Astrocyte (in vitro differentiated cells and primary cell): Measurements from ENCODE around the gene PRM3. TPM values are rescaled to one million over a fixed set of nuclear protein-coding genes. Genes with fewer than 3 reads are reported as not detected.
"Not testable (repeated sequence)": the region's sequence is repeated elsewhere in the genome, so short reads cannot be mapped to it uniquely, and the experiment has no call there.

Experiments
- DNase-seq: peaks from one replicate; pipeline ENCODE4 v3.0.0-alpha.2; 2010; ENCODE audit warnings: low read depth
- FAIRE-seq: peaks from 2 replicates; lab custom pipeline; 2011; peaks lifted over from hg19 to GRCh38; lab: Jason Lieb, UNC
- H2AFZ ChIP-seq: 2 replicates; pipeline ENCODE4 v1.6.0; 2012; ENCODE audit warnings: low read depth, low read length, inconsistent platforms
- H3K27ac ChIP-seq: 2 replicates; pipeline ENCODE4 v1.5.1; 2011; ENCODE audit warnings: low read depth, low read length, inconsistent platforms
- H3K27me3 ChIP-seq: 2 replicates; pipeline ENCODE4 v1.6.0; 2011; ENCODE audit warnings: low read length, inconsistent platforms; ENCODE audit not compliant: insufficient read depth
- H3K36me3 ChIP-seq: 2 replicates; pipeline ENCODE4 v1.5.1; 2011; ENCODE audit warnings: low read length, inconsistent platforms; ENCODE audit not compliant: insufficient read depth
- H3K4me1 ChIP-seq: 2 replicates; pipeline ENCODE4 v1.5.1; 2011; ENCODE audit warnings: low read length, inconsistent platforms; ENCODE audit not compliant: insufficient read depth
- H3K4me2 ChIP-seq: 2 replicates; pipeline ENCODE4 v1.6.0; 2012; ENCODE audit warnings: low read length, inconsistent platforms
- H3K4me3 ChIP-seq: 2 replicates; pipeline ENCODE4 v1.5.1; 2011; ENCODE audit warnings: low read depth, mild to moderate bottlenecking, low read length, inconsistent platforms; ENCODE audit not compliant: insufficient read depth
- H3K79me2 ChIP-seq: 2 replicates; pipeline ENCODE4 v1.6.0; 2012; ENCODE audit warnings: mild to moderate bottlenecking, low read length, inconsistent platforms; ENCODE audit not compliant: insufficient read depth
- H3K9ac ChIP-seq: 2 replicates; pipeline ENCODE4 v1.6.0; 2012; ENCODE audit warnings: mild to moderate bottlenecking, low read length, inconsistent platforms
- H3K9me3 ChIP-seq: 2 replicates; pipeline ENCODE4 v1.5.1; 2012; ENCODE audit warnings: low read depth, mild to moderate bottlenecking, low read length, inconsistent platforms; ENCODE audit not compliant: insufficient read depth
- H4K20me1 ChIP-seq: 2 replicates; pipeline ENCODE4 v1.6.0; 2012; ENCODE audit warnings: low read length, inconsistent platforms; ENCODE audit not compliant: insufficient read depth
- H3K27ac Mint-ChIP-seq: one replicate; pipeline ENCODE4 v1.8.0; 2021; ENCODE audit warnings: mild to moderate bottlenecking, mixed read lengths; ENCODE audit not compliant: unreplicated experiment
- H3K27me3 Mint-ChIP-seq: one replicate; pipeline ENCODE4 v1.8.0; 2021; ENCODE audit warnings: low read depth, mixed read lengths; ENCODE audit not compliant: unreplicated experiment
- H3K36me3 Mint-ChIP-seq: one replicate; pipeline ENCODE4 v1.8.0; 2021; ENCODE audit warnings: low read depth, mixed read lengths; ENCODE audit not compliant: unreplicated experiment
- H3K4me1 Mint-ChIP-seq: one replicate; pipeline ENCODE4 v1.8.0; 2021; ENCODE audit warnings: low read depth, mixed read lengths; ENCODE audit not compliant: unreplicated experiment
- H3K4me3 Mint-ChIP-seq: one replicate; pipeline ENCODE4 v1.8.0; 2021; ENCODE audit warnings: mild to moderate bottlenecking, moderate library complexity, mixed read lengths; ENCODE audit not compliant: unreplicated experiment
- H3K9me3 Mint-ChIP-seq: one replicate; pipeline ENCODE4 v1.8.0; 2021; ENCODE audit warnings: mild to moderate bottlenecking, mixed read lengths; ENCODE audit not compliant: unreplicated experiment
- CTCF ChIP-seq: IDR thresholded peaks from 2 replicates; pipeline ENCODE4 v1.5.1; 2011; ENCODE audit warnings: low read depth, mild to moderate bottlenecking, inconsistent platforms, low read length, moderate library complexity; ENCODE audit not compliant: insufficient read depth
- EZH2 ChIP-seq: IDR thresholded peaks from 2 replicates; pipeline ENCODE4 v1.6.1; 2012; ENCODE audit warnings: mild to moderate bottlenecking, low read length, inconsistent platforms; ENCODE audit not compliant: insufficient read depth
- total RNA-seq: library from RNA; stranded (reverse); gene quantifications from 2 replicates; pipeline ENCODE4 v1.2.1, GENCODE V29; 2021

Gene PRM3
- total RNA-seq, 1 donor from 2014 or later, result not detected

GRCh38 chr16:11291091-11291703 lies 17.8 kb upstream of the PRM3 start:
- Histone ChIP-seq H2AFZ (no peak overlapping the region), H3K27me3 (no peaks in the 10 kb centered on the region), H4K20me1 (no peaks in the 10 kb centered on the region), H3K9ac (no peak overlapping the region), H3K27ac (no peak overlapping the region), H3K79me2 (no peaks in the 10 kb centered on the region), H3K36me3 (no peaks in the 10 kb centered on the region), H3K4me1 (no peaks in the 10 kb centered on the region), H3K4me3 (no peak overlapping the region), H3K4me2 (no peak overlapping the region), H3K9me3 (no peaks in the 10 kb centered on the region)
- no peak for FAIRE-seq
- TF ChIP-seq CTCF, result no peak
- TF ChIP-seq EZH2, result no peak
- no peak for DNase-seq
- Mint-ChIP-seq H3K27me3 (peaks cover 27% of the 10 kb centered on the region), H3K9me3 (no peaks in the 10 kb centered on the region), H3K36me3 (no peaks in the 10 kb centered on the region), H3K4me3 (no peak overlapping the region), H3K27ac (no peak overlapping the region), H3K4me1 (no peaks in the 10 kb centered on the region)

- Histone ChIP-seq H3K4me1 (no peaks in the 10 kb centered on the region), H3K27me3 (no peaks in the 10 kb centered on the region), H3K36me3 (no peaks in the 10 kb centered on the region), H4K20me1 (no peaks in the 10 kb centered on the region), H3K9ac (no peak overlapping the region), H2AFZ (no peak overlapping the region), H3K79me2 (no peaks in the 10 kb centered on the region), H3K4me2 (no peak overlapping the region), H3K4me3 (no peak overlapping the region), H3K27ac (no peak overlapping the region), H3K9me3 (no peaks in the 10 kb centered on the region)
- Mint-ChIP-seq H3K4me1 (no peaks in the 10 kb centered on the region), H3K4me3 (no peak overlapping the region), H3K27ac (no peak overlapping the region), H3K9me3 (no peaks in the 10 kb centered on the region), H3K27me3 (peaks cover 28% of the 10 kb centered on the region), H3K36me3 (no peaks in the 10 kb centered on the region)
- no peak for TF ChIP-seq CTCF
- DNase-seq, result no peak
- FAIRE-seq, result no peak
Observed at GRCh38 chr16:11290102-11290893, 16.9 kb upstream of the PRM3 start.

GRCh38 chr16:11289696-11290095 lies 16.3 kb upstream of the PRM3 start:
- FAIRE-seq, result not testable (repeated sequence)

More at GRCh38 chr16:11289696-11290095, 16.3 kb upstream of the PRM3 start:
- H3K4me3 ChIP-seq, H3K36me3 ChIP-seq, H3K9ac ChIP-seq, H3K36me3 Mint-ChIP-seq, H3K4me2 ChIP-seq, H4K20me1 ChIP-seq, H3K9me3 Mint-ChIP-seq, H3K27me3 ChIP-seq, H3K79me2 ChIP-seq, DNase-seq, H3K27ac Mint-ChIP-seq, H3K27ac ChIP-seq, H3K4me1 Mint-ChIP-seq, H3K9me3 ChIP-seq, H3K4me3 Mint-ChIP-seq, H2AFZ ChIP-seq, H3K4me1 ChIP-seq: not testable (repeated sequence)
- H3K27me3 Mint-ChIP-seq, result peaks cover 33% of the 10 kb centered on the region
